IMR-90 (cell line): ENCODE measurements around the gene MLANA. TPM values are rescaled to one million over a fixed set of nuclear protein-coding genes. Genes with fewer than 3 reads are reported as not detected.
A peak's percentile ranks its signal among the peaks of the same experiment; 100 is the strongest.

Experiments used
- ATAC-seq: fragments of 200-7000 bp; cut with Tn5 transposase; 2 replicates; pipeline ENCODE4 v1.9.1; 2020; ENCODE audit warnings: low read depth, mild to moderate bottlenecking, moderate library complexity
- BruUV-seq: library from RNA; stranded (reverse); fragments of 400-500 nt; replicated peaks from 2 replicates; lab custom pipeline; 2021; lab: Mats Ljungman, UMichigan
- CTCF ChIA-PET: fragments of 300-600 bp; formaldehyde crosslinking; extraction: SDS; loops from one replicate; lab custom pipeline; 2021; ENCODE audit warnings: antibody characterized with exemption; lab: Yijun Ruan, JAX
- POLR2A ChIA-PET: fragments of 300-600 bp; sonication (Branson Sonifier 250); formaldehyde crosslinking; loops from one replicate; lab custom pipeline; 2022; ENCODE audit warnings: antibody characterized with exemption; ENCODE audit not compliant: unreplicated experiment; lab: Charles Lee
- DNase-seq: peaks from one replicate; pipeline ENCODE4 v3.0.0; 2013
- H2AFZ ChIP-seq: replicated peaks from 2 replicates; pipeline ENCODE3; 2013; ENCODE audit warnings: low read length, mild to moderate bottlenecking; ENCODE audit not compliant: poor library complexity
- H2AK5ac ChIP-seq: 2 replicates; pipeline ENCODE4 v1.6.1; 2013; ENCODE audit warnings: low read depth, low read length, inconsistent platforms
- H2AK9ac ChIP-seq: replicated peaks from 2 replicates; pipeline ENCODE3; 2013; ENCODE audit warnings: mild to moderate bottlenecking, low read depth, low read length, moderate library complexity; ENCODE audit not compliant: poor library complexity
- H2BK120ac ChIP-seq: 2 replicates; pipeline ENCODE4 v1.6.1; 2013; ENCODE audit warnings: low read depth, low read length, inconsistent platforms
- H2BK15ac ChIP-seq: 3 replicates; pipeline ENCODE4 v1.6.1; 2013; ENCODE audit warnings: low read depth, low read length, inconsistent platforms
- H2BK20ac ChIP-seq: 2 replicates; pipeline ENCODE4 v1.6.1; 2013; ENCODE audit warnings: low read depth, mild to moderate bottlenecking, inconsistent platforms, low read length, moderate library complexity
- H2BK5ac ChIP-seq: 2 replicates; pipeline ENCODE4 v1.6.1; 2013; ENCODE audit warnings: mild to moderate bottlenecking, low read depth, low read length, inconsistent platforms; ENCODE audit not compliant: poor library complexity, severe bottlenecking
- H3K14ac ChIP-seq: replicated peaks from 2 replicates; pipeline ENCODE4 v1.6.1; 2013; ENCODE audit warnings: low read depth, low read length, inconsistent platforms
- H3K18ac ChIP-seq: 2 replicates; pipeline ENCODE4 v1.6.1; 2013; ENCODE audit warnings: low read depth, low read length, control low read depth
- H3K23ac ChIP-seq: 2 replicates; pipeline ENCODE4 v1.6.1; 2013; ENCODE audit warnings: low read depth, low read length, inconsistent platforms
- H3K27ac ChIP-seq: 2 replicates; pipeline ENCODE4 v1.5.1; 2013; ENCODE audit warnings: mild to moderate bottlenecking, control low read depth, low read length; ENCODE audit not compliant: insufficient read depth
- H3K27me3 ChIP-seq: 2 replicates; pipeline ENCODE4 v1.6.1; 2013; ENCODE audit warnings: low read length; ENCODE audit not compliant: control insufficient read depth, insufficient read depth
- H3K36me3 ChIP-seq: 2 replicates; pipeline ENCODE4 v1.6.1; 2013; ENCODE audit warnings: low read length, mixed read lengths; ENCODE audit not compliant: control insufficient read depth, insufficient read depth
- H3K4ac ChIP-seq: 2 replicates; pipeline ENCODE4 v1.6.1; 2013; ENCODE audit warnings: low read depth, low read length, inconsistent platforms
- H3K4me1 ChIP-seq: 2 replicates; pipeline ENCODE4 v1.6.1; 2013; ENCODE audit warnings: low read length, mixed read lengths; ENCODE audit not compliant: control insufficient read depth, insufficient read depth
- H3K4me2 ChIP-seq: 2 replicates; pipeline ENCODE4 v1.6.1; 2013; ENCODE audit warnings: low read depth, mild to moderate bottlenecking, control low read depth, low read length, moderate library complexity
- H3K4me3 ChIP-seq: 2 replicates; pipeline ENCODE4 v1.5.1; 2013; ENCODE audit warnings: low read depth, mild to moderate bottlenecking, control low read depth, low read length, moderate library complexity; ENCODE audit not compliant: insufficient read depth
- H3K56ac ChIP-seq: 2 replicates; pipeline ENCODE4 v1.6.1; 2013; ENCODE audit warnings: low read length, inconsistent platforms; ENCODE audit not compliant: insufficient read depth; ENCODE audit errors: extremely low read depth
- H3K79me1 ChIP-seq, 2 experiments: 2 replicates each; pipeline ENCODE4 v1.6.1; 2013; ENCODE audit warnings: low read length in 2 of 2, inconsistent platforms in 1 of 2, low read depth in 1 of 2
- H3K9ac ChIP-seq: 2 replicates; pipeline ENCODE4 v1.6.1; 2013; ENCODE audit warnings: low read depth, low read length, control low read depth
- H3K9me1 ChIP-seq: 2 replicates; pipeline ENCODE4 v1.6.1; 2013; ENCODE audit warnings: low read length, inconsistent platforms; ENCODE audit not compliant: insufficient read depth
- H3K9me3 ChIP-seq: 2 replicates; pipeline ENCODE4 v1.6.1; 2013; ENCODE audit warnings: low read length; ENCODE audit not compliant: control insufficient read depth, insufficient read depth
- H4K20me1 ChIP-seq: 2 replicates; pipeline ENCODE4 v1.6.1; 2013; ENCODE audit warnings: low read length, inconsistent platforms; ENCODE audit not compliant: insufficient read depth
- H4K5ac ChIP-seq: 2 replicates; pipeline ENCODE4 v1.6.1; 2013; ENCODE audit warnings: mild to moderate bottlenecking, low read depth, low read length, control low read depth
- H4K8ac ChIP-seq, 2 experiments: 2 replicates each; pipeline ENCODE4 v1.6.1; 2013; ENCODE audit warnings: low read depth in 2 of 2, low read length in 2 of 2, control low read depth in 1 of 2, inconsistent platforms in 1 of 2
- H4K91ac ChIP-seq: 2 replicates; pipeline ENCODE4 v1.6.1; 2013; ENCODE audit warnings: low read depth, low read length, inconsistent platforms; ENCODE audit not compliant: insufficient read depth
- BHLHE40 ChIP-seq: fragments of 150-350 bp; IDR thresholded peaks from 2 replicates; pipeline ENCODE4 v1.6.1; 2016; ENCODE audit warnings: mild to moderate bottlenecking, low read depth, low read length
- CEBPB ChIP-seq: IDR thresholded peaks from 2 replicates; pipeline ENCODE4 v1.6.1; 2012; ENCODE audit warnings: low read depth, low read length, improper control_type of control experiment
- CHD1 ChIP-seq: IDR thresholded peaks from 2 replicates; pipeline ENCODE4 v1.6.1; 2012; ENCODE audit warnings: low read depth, low read length, improper control_type of control experiment
- FOS ChIP-seq: fragments of 150-350 bp; IDR thresholded peaks from 2 replicates; pipeline ENCODE4 v1.6.1; 2016; ENCODE audit warnings: low read depth, low read length
- MAFK ChIP-seq: IDR thresholded peaks from 2 replicates; pipeline ENCODE4 v1.6.1; 2012; ENCODE audit warnings: low read depth, low read length, improper control_type of control experiment
- MAZ ChIP-seq: IDR thresholded peaks from 2 replicates; pipeline ENCODE4 v1.6.1; 2012; ENCODE audit warnings: low read depth, mild to moderate bottlenecking, low read length, improper control_type of control experiment, moderate library complexity, borderline replicate concordance
- MXI1 ChIP-seq: IDR thresholded peaks from 2 replicates; pipeline ENCODE4 v1.6.1; 2012; ENCODE audit warnings: low read depth, mild to moderate bottlenecking, low read length, moderate library complexity, borderline replicate concordance
- NFE2L2 ChIP-seq: fragments of 150-350 bp; IDR thresholded peaks from 2 replicates; pipeline ENCODE4 v1.6.1; 2016; ENCODE audit warnings: low read depth, mild to moderate bottlenecking, low read length
- POLR2A ChIP-seq: IDR thresholded peaks from 2 replicates; pipeline ENCODE4 v1.6.1; 2012; ENCODE audit warnings: mild to moderate bottlenecking, low read depth, low read length
- RAD21 ChIP-seq: IDR thresholded peaks from 2 replicates; pipeline ENCODE4 v1.6.1; 2012; ENCODE audit warnings: low read length, improper control_type of control experiment
- RCOR1 ChIP-seq: IDR thresholded peaks from 2 replicates; pipeline ENCODE4 v1.6.1; 2012; ENCODE audit warnings: mild to moderate bottlenecking, low read length, improper control_type of control experiment; ENCODE audit not compliant: insufficient replicate concordance
- RFX5 ChIP-seq: IDR thresholded peaks from 2 replicates; pipeline ENCODE4 v1.8.0; 2012; ENCODE audit warnings: low read depth, mild to moderate bottlenecking, low read length, moderate library complexity
- SMC3 ChIP-seq: fragments of 150-350 bp; IDR thresholded peaks from 2 replicates; pipeline ENCODE4 v1.6.1; 2016; ENCODE audit warnings: low read depth, mild to moderate bottlenecking, antibody characterized with exemption, low read length, moderate library complexity
- USF2 ChIP-seq: fragments of 150-350 bp; IDR thresholded peaks from 2 replicates; pipeline ENCODE4 v1.6.1; 2017; ENCODE audit warnings: mild to moderate bottlenecking, antibody characterized with exemption, low read length, low read depth
- WGBS, 2 experiments: methylation state at CpG; one replicate each; pipeline versions ENCODE4 v1.1.5 to v1.1.7; 2013; ENCODE audit warnings: missing lambda C conversion rate in 2 of 2; ENCODE audit not compliant: insufficient read length in 1 of 2; ENCODE audit errors: extremely low coverage in 2 of 2; 5-methylcytosine and 5-hydroxymethylcytosine counted together
- dilution Hi-C: fragments of 300-500 bp; cut with HindIII; formaldehyde crosslinking; loops from one replicate; pipeline ENCODE4 v1.14.3; 2018; ENCODE audit warnings: low sequenced_read_pairs; ENCODE audit not compliant: unreplicated experiment
- in situ Hi-C: fragments of 300-500 bp; cut with MboI; formaldehyde crosslinking; loops from 3 replicates; pipeline ENCODE4 v1.14.3; 2019; ENCODE audit warnings: low sequenced_read_pairs, inconsistent platforms, mixed read lengths
- intact Hi-C: fragments of 100-400 bp; cut with micrococcal nuclease; formaldehyde crosslinking; loops from 2 replicates; pipeline ENCODE4 v1.10.0; 2022
- polyA plus RNA-seq, 3 experiments: library from polyadenylated mRNA; depleted of rRNA; stranded (reverse); fragments of >200 nt; gene quantifications; 2 replicates each; pipeline ENCODE4 v1.2.3, GENCODE V29; 2012; ENCODE audit warnings: low replicate concordance in 1 of 3
- total RNA-seq: library from RNA; depleted of rRNA; stranded (reverse); fragments of >200 nt; gene quantifications from 2 replicates; pipeline ENCODE4 v1.2.3, GENCODE V29; 2012
- TF ChIP-seq, protein P1 (sequence below): conservative IDR thresholded peaks from 2 replicates; pipeline ENCODE4 v1.5.1; 2012; ENCODE audit warnings: mild to moderate bottlenecking, low read depth, low read length, improper control_type of control experiment
- TF ChIP-seq, protein P2 (sequence below): fragments of 150-350 bp; IDR thresholded peaks from 2 replicates; pipeline ENCODE4 v1.6.1; 2016; ENCODE audit warnings: low read depth, mild to moderate bottlenecking, low read length, moderate library complexity, borderline replicate concordance

The MLANA gene
- total and polyA plus RNA-seq, 2 of the 4 experiments (the other 2 are of a cell fraction): not detected

DNA sequence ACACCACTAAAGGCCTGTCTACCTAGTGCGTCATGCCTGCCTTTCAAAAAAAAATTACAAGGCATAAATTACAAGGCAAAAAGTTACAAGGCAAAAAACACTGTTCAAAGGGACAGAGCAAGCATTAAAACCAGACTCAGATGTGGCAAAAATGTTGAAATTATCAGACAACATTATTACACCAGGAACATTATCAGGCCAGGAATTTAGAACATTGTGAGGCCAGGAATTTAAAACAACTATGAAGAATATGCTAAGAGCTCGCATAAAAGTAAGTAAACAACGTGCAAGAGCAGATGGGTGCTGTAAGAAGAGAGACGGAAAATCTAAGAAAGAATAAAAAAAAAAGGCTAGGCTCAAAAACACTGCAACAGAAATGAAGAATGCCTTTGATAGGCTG lies 18.2 kb upstream of the MLANA start:
- POLR2A ChIA-PET: no interaction called here
- Histone ChIP-seq H3K27me3 (no peaks in the 10 kb centered on the region), H3K4me3 (no peak overlapping the region), H2AK5ac (no peak overlapping the region), H3K9me1 (no peaks in the 10 kb centered on the region), H2BK120ac (no peak overlapping the region), H3K56ac (no peak overlapping the region), H2BK5ac (no peak overlapping the region), H2BK15ac (no peak overlapping the region), H3K9me3 (no peaks in the 10 kb centered on the region), H4K91ac (no peak overlapping the region), H2BK20ac (no peak overlapping the region), H3K4me1 (no peaks in the 10 kb centered on the region), H3K27ac (no peak overlapping the region), H2AK9ac (no peak overlapping the region), H3K4me2 (no peak overlapping the region), H3K18ac (no peak overlapping the region), H4K8ac (no peak overlapping the region), H3K36me3 (no peaks in the 10 kb centered on the region), H3K9ac (no peak overlapping the region), H3K79me1 (no peaks in the 10 kb centered on the region), H2AFZ (no peak overlapping the region), H4K20me1 (no peaks in the 10 kb centered on the region), H3K23ac (no peak overlapping the region), H3K14ac (no peak overlapping the region), H3K4ac (no peak overlapping the region), H4K5ac (no peak overlapping the region; the same call in 1 of the 2 replicates)
- DNase-seq (no peak), ATAC-seq (peak; percentile 42)
- CTCF ChIA-PET: no interaction called here
- TF ChIP-seq RCOR1 (no peak), MAZ (no peak), CEBPB (no peak), BHLHE40 (no peak), USF2 (no peak), SMC3 (no peak), CHD1 (no peak), FOS (no peak), NFE2L2 (no peak), RFX5 (no peak), MXI1 (no peak), RAD21 (no peak), POLR2A (no peak), MAFK (no peak)
- TF ChIP-seq, protein P1, sequence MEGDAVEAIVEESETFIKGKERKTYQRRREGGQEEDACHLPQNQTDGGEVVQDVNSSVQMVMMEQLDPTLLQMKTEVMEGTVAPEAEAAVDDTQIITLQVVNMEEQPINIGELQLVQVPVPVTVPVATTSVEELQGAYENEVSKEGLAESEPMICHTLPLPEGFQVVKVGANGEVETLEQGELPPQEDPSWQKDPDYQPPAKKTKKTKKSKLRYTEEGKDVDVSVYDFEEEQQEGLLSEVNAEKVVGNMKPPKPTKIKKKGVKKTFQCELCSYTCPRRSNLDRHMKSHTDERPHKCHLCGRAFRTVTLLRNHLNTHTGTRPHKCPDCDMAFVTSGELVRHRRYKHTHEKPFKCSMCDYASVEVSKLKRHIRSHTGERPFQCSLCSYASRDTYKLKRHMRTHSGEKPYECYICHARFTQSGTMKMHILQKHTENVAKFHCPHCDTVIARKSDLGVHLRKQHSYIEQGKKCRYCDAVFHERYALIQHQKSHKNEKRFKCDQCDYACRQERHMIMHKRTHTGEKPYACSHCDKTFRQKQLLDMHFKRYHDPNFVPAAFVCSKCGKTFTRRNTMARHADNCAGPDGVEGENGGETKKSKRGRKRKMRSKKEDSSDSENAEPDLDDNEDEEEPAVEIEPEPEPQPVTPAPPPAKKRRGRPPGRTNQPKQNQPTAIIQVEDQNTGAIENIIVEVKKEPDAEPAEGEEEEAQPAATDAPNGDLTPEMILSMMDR: no peak
- TF ChIP-seq, protein P2, sequence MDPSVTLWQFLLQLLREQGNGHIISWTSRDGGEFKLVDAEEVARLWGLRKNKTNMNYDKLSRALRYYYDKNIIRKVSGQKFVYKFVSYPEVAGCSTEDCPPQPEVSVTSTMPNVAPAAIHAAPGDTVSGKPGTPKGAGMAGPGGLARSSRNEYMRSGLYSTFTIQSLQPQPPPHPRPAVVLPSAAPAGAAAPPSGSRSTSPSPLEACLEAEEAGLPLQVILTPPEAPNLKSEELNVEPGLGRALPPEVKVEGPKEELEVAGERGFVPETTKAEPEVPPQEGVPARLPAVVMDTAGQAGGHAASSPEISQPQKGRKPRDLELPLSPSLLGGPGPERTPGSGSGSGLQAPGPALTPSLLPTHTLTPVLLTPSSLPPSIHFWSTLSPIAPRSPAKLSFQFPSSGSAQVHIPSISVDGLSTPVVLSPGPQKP: no peak
- no CpG with 5 or more reads among the region's 4 CpGs for WGBS, 2 experiments
- dilution Hi-C loops: no loop called here
- intact Hi-C loops: no loop called here
- BruUV-seq: no TSS peak
- in situ Hi-C loops: no loop called here
